ENCODE data around the gene ITGB4.
A peak's percentile ranks its signal among the peaks of the same experiment; 100 is the strongest.

The ITGB4 gene

DNA sequence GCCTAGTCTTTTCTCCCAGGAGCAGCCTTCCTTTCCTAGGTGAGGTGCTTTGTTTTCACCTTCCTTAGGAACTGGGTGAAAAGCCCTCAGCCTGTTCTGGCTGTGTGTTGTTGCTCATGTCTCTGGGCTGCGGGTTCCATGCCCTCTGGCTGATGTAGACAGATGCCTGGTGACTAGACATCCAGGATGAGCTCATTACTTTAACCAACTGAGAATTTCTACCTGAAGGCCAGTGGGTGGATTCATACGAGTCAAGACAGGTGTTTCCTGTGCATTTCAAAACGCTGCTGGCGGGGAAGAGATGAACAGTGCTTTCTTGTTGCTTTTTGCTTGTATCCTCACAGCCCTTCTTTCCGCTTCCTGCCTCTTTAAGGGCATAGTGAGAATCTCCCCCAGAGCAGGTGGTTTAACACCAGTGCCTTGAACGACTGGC is 31.8 kb upstream of the ITGB4 start:
- peak; percentile 37 for DNase-seq (ENCODE audit: low spot score)
- in situ Hi-C loops (cut with MboI; ENCODE audit: low pct_unique_long_range_greater_than_20kb, low sequenced_read_pairs, unreplicated experiment) = no loop called here
- TF ChIP-seq, protein P1, sequence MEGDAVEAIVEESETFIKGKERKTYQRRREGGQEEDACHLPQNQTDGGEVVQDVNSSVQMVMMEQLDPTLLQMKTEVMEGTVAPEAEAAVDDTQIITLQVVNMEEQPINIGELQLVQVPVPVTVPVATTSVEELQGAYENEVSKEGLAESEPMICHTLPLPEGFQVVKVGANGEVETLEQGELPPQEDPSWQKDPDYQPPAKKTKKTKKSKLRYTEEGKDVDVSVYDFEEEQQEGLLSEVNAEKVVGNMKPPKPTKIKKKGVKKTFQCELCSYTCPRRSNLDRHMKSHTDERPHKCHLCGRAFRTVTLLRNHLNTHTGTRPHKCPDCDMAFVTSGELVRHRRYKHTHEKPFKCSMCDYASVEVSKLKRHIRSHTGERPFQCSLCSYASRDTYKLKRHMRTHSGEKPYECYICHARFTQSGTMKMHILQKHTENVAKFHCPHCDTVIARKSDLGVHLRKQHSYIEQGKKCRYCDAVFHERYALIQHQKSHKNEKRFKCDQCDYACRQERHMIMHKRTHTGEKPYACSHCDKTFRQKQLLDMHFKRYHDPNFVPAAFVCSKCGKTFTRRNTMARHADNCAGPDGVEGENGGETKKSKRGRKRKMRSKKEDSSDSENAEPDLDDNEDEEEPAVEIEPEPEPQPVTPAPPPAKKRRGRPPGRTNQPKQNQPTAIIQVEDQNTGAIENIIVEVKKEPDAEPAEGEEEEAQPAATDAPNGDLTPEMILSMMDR (IDR thresholded peaks at IDR 0.05; ENCODE audit: extremely low read depth, insufficient read depth, missing control alignments) = no peak

DNA sequence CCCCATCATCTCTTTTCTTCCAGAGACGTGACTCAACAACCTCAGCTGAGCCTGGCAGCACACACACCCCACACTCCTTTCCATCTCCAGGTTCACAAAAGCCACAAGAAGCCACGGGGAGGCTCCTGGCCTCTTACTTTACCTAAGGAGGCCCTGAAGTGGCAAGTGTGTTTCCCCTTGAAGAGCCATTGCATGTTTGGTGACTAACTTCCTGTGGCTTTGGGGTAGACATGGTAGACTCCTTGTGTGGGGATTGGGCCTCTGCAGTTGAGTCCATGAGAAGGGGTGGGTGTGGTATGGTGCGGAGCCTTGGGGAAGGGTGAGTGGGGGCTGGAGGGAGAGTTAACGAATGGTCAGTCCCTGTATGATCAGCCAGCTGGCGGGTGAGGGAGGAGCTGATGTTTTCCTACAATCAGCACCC is 29.9 kb upstream of the ITGB4 start:
- DNase-seq (ENCODE audit: low spot score) = no peak
- in situ Hi-C loops (cut with MboI; ENCODE audit: low pct_unique_long_range_greater_than_20kb, low sequenced_read_pairs, unreplicated experiment) = no loop called here
- TF ChIP-seq, protein P1 (IDR thresholded peaks at IDR 0.05; ENCODE audit: extremely low read depth, insufficient read depth, missing control alignments) = no peak

DNA sequence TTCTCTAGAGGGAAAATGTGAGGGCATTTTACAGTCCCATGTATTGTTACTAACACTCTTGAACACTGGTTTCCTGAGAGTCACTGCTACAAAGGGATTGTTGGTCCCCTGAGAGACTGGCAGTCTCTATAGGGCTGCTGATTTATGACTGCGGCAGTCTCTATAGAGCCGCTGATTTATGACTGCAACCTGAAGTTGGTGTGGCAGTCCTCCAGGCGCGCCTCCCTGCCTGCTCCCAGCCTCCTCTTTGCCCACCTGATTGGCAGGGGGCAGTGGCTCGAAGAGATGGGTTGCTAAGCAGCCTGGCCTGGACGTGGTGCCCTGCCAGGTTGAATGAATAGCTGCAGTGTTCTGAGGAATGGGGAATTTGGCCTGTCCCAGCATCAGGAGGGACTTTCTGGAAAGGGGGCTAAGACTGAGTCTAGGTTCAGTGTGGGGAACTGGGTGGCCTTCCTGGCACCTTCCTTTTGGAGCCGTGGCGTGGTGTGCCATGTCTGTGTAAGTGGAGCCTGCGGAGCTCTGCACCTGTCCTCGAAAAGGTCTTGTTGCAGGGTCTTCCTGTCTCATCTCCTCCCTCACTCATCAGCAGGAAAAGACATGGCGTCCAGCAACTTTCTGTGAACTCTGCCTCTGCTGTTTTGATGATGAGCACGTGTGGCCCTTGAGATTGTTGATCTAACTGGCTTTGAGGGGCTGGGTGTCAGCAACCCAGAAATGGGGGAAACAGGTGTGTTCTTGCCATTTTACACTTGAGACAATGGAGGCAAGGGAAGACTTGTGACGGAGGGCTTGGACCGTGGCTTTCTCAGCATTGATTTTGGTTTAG is 29.2 kb upstream of the ITGB4 start:
- in situ Hi-C loops (cut with MboI; ENCODE audit: low pct_unique_long_range_greater_than_20kb, low sequenced_read_pairs, unreplicated experiment) = no loop called here
- no peak for DNase-seq (ENCODE audit: low spot score)
- TF ChIP-seq, protein P1 (IDR thresholded peaks at IDR 0.05; ENCODE audit: extremely low read depth, insufficient read depth, missing control alignments) = no peak

DNA sequence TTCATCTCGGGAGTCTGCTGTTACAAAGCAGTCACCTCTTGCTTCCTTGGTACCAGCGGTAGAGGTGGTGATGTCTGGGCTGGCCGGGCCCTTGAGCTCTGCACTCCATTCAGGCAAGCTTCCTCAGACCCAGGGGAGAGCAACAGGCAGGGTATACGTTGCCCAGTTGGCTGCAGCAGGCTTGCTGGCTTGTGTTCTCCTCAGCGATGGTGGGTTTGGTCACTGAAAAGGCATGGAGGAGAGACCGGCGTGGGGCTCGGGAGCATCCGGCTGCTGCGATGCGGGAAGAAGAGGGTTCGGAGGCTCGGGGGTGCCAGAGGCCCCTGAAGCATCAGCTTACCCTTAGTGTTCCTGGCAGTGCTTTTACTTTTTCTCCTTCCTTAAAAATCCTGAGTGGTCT is 28.3 kb upstream of the ITGB4 start:
- in situ Hi-C loops (cut with MboI; ENCODE audit: low pct_unique_long_range_greater_than_20kb, low sequenced_read_pairs, unreplicated experiment) = no loop called here
- TF ChIP-seq, protein P1 (IDR thresholded peaks at IDR 0.05; ENCODE audit: extremely low read depth, insufficient read depth, missing control alignments) = no peak
- DNase-seq (ENCODE audit: low spot score) = no peak

DNA sequence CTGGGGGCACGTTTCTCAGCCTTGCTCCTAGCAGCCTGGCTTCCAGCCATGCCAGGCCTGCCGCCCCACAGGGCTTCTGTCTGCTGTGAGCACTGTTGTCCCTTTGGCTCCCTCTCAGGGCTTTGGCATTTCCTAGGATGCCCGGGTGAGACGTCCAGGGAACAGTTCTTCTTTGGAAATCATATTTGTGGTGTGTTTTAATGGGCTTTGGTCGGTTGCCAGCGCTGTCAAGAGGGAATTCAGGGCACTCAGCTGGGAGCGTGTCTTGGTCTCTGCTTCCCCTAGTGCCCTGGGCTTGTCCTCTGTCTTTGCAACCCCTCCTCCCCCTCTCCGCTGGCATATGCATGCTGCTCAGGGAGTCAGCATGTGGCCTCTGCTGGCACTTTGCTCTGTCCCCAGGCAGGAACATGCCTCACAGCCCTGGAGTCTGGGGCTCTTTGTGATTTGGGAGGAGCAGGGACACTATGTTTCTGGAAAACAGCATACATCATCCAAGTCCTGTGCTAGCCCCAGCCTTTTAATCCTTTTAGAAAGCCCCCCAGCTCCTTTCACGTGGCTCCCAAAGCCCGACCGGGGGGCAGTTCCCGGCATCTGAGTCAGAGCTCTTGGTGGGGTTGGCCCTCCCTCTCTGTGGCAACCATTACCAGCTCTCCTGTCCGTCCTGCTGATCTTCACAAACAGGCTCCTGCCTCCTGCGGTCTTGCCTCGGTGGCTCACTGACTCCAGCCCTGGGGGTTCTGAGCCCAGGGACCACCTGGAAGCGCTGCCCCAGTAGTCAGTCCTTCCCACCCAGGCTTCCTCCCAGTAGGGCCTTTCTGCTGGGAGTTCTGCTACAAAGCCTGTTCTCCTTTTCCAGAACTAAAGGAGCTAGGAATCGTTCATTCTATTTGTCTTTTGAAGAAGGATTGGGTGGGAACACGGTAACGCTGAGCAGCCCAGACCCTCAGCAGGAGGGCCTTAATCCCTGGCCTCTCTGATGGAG is 27.5 kb upstream of the ITGB4 start:
- in situ Hi-C loops (cut with MboI; ENCODE audit: low pct_unique_long_range_greater_than_20kb, low sequenced_read_pairs, unreplicated experiment) = no loop called here
- TF ChIP-seq, protein P1 (IDR thresholded peaks at IDR 0.05; ENCODE audit: extremely low read depth, insufficient read depth, missing control alignments) = no peak
- DNase-seq (ENCODE audit: low spot score) = no peak

DNA sequence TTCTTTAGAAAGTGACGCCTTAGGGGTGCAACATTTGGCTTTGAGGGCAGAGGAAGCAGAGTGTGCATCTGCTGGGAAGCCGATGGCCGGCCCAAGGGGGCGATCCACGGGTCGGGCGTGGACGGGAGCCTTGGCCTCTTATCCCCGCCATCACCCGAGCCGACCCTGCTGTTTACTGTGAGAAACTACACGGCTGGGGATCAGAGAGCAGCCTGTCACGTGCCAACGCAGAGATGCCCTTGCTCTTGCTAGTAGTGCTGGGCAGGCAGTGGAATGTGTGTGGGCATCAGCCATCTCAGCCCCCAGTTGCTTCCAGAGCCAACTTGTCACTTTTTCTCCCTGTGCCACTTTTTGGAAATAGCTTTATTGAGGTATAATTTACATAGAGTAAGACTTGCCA is 26.7 kb upstream of the ITGB4 start:
- no peak for DNase-seq (ENCODE audit: low spot score)
- in situ Hi-C loops (cut with MboI; ENCODE audit: low pct_unique_long_range_greater_than_20kb, low sequenced_read_pairs, unreplicated experiment) = no loop called here
- TF ChIP-seq, protein P1 (IDR thresholded peaks at IDR 0.05; ENCODE audit: extremely low read depth, insufficient read depth, missing control alignments) = no peak
